D721Med (cell line): ENCODE results near the gene MYO15A.

Experiments used
- DNase-seq: peaks from one replicate; pipeline ENCODE4 v3.0.0; 2011; ENCODE audit warnings: low spot score; ENCODE audit not compliant: insufficient read length
- FAIRE-seq: peaks from 2 replicates; lab custom pipeline; 2011; peaks lifted over from hg19 to GRCh38; lab: Jason Lieb, UNC
- TF ChIP-seq, protein P1 (sequence below): IDR thresholded peaks from 2 replicates; pipeline ENCODE4 v1.5.1; 2012; ENCODE audit warnings: mild to moderate bottlenecking, control low read depth; ENCODE audit not compliant: insufficient read depth; ENCODE audit errors: missing control alignments

The MYO15A gene

DNA sequence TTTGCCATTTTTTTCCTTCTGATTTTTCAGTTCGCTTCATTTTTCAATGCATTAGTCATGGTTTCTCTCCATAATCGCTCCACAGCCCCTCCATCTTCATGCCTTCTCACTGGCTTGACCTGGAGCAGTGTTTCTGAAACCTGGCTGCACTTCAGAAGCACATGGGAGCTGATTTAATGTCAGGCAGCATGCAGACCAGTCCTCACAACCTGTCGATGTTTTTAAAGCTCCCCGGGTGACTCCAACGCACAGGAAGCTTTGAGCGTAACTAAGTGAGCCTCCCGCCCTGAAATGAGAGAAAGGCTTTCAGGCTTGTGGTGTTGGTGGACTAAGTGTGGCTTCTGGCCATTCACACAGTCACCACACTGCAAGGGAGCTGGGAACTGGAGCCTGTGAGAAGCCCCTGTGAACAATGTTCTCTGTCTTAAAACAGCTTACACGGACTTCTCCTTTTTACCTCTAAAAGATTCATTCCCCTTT lies 37.7 kb upstream of the MYO15A start:
- TF ChIP-seq, protein P1, sequence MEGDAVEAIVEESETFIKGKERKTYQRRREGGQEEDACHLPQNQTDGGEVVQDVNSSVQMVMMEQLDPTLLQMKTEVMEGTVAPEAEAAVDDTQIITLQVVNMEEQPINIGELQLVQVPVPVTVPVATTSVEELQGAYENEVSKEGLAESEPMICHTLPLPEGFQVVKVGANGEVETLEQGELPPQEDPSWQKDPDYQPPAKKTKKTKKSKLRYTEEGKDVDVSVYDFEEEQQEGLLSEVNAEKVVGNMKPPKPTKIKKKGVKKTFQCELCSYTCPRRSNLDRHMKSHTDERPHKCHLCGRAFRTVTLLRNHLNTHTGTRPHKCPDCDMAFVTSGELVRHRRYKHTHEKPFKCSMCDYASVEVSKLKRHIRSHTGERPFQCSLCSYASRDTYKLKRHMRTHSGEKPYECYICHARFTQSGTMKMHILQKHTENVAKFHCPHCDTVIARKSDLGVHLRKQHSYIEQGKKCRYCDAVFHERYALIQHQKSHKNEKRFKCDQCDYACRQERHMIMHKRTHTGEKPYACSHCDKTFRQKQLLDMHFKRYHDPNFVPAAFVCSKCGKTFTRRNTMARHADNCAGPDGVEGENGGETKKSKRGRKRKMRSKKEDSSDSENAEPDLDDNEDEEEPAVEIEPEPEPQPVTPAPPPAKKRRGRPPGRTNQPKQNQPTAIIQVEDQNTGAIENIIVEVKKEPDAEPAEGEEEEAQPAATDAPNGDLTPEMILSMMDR = no peak
- DNase-seq (no peak), FAIRE-seq (no peak)

GRCh38 chr17:18071751-18072150 lies 36.8 kb upstream of the MYO15A start:
- DNase-seq = no peak
- TF ChIP-seq, protein P1 = no peak
- no peak for FAIRE-seq

GRCh38 chr17:18074566-18075272 lies 33.8 kb upstream of the MYO15A start:
- no peak for FAIRE-seq

GRCh38 chr17:18076936-18077335 lies 31.6 kb upstream of the MYO15A start:
- FAIRE-seq (no peak), DNase-seq (no peak)
- TF ChIP-seq, protein P1 = no peak

More at GRCh38 chr17:18074566-18075272, 33.8 kb upstream of the MYO15A start:
- TF ChIP-seq, protein P1 = no peak
- DNase-seq = no peak

DNA sequence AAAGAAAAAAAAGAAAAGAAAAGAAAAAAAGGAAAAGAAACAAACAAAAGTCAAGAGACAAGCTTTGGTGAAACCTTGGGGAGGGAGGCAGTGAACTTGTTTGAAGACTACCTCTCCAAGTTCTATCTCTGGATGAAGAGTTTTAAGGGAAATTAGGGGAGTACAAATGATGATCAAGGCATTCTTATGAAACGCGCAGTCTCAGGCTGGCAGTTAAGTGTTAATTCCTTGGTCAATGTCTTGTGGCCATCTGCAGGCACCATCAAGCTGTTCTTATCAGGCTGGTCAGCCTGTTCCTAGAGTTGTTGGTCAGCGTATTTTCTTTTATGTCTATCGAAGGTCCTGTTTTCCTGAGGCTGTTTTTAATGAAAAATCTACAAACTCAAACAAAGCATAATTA lies 29.0 kb upstream of the MYO15A start:
- FAIRE-seq = no peak
- no peak for DNase-seq
- TF ChIP-seq, protein P1 = no peak

DNA sequence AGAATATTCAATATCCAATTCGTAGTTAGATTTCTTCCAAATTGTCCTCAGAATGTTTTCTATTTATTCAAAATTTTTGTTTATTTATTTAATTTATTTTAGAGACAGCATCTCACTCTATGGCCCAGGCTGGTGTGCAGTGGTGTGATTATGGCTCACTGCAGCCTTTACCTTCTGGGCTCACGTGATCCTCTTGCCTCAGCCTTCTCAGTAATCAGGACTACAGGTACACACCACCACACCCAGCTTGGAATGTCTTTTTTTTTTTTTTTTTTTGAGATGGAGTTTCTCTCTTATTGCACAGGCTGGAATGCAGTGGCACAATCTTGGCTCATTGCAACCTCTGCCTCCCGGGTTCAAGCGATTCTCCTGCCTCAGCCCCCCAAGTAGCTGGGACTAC lies 24.3 kb upstream of the MYO15A start:
- TF ChIP-seq, protein P1 = no peak
- DNase-seq (no peak), FAIRE-seq (no peak)
